ENCODE results near the gene ABCA12.

Gene ABCA12

GRCh38 chr2:215084080-215084479 lies 54.3 kb downstream of the ABCA12 start:
- TF ChIP-seq CTCF (conservative IDR thresholded peaks at IDR 0.05) (no peak), ZFX (IDR thresholded peaks at IDR 0.05) (no peak)
- H3K27ac ChIP-seq, result no peak overlapping the region

- TF ChIP-seq CTCF (conservative IDR thresholded peaks at IDR 0.05) (no peak), ZFX (IDR thresholded peaks at IDR 0.05) (no peak)
Observed at GRCh38 chr2:215083146-215083545, 55.3 kb downstream of the ABCA12 start.

GRCh38 chr2:215082446-215082845 lies 56.0 kb downstream of the ABCA12 start:
- no peak overlapping the region for H3K27ac ChIP-seq
- TF ChIP-seq CTCF (conservative IDR thresholded peaks at IDR 0.05) (no peak), ZFX (IDR thresholded peaks at IDR 0.05) (no peak)

More at GRCh38 chr2:215083146-215083545, 55.3 kb downstream of the ABCA12 start:
- H3K27ac ChIP-seq, result no peak overlapping the region

GRCh38 chr2:215080545-215080944 lies 57.9 kb downstream of the ABCA12 start:
- H3K27ac ChIP-seq, result no peak overlapping the region
- TF ChIP-seq CTCF (conservative IDR thresholded peaks at IDR 0.05), result no peak
- no peak for TF ChIP-seq ZFX (IDR thresholded peaks at IDR 0.05)

GRCh38 chr2:215071676-215072075 lies 66.8 kb downstream of the ABCA12 start:
- H3K27ac ChIP-seq, result no peak overlapping the region
- no peak for TF ChIP-seq ZFX (IDR thresholded peaks at IDR 0.05)
- TF ChIP-seq CTCF (conservative IDR thresholded peaks at IDR 0.05), result no peak

GRCh38 chr2:215068399-215068798 lies 70.0 kb downstream of the ABCA12 start:
- no peak for TF ChIP-seq CTCF (conservative IDR thresholded peaks at IDR 0.05)
- TF ChIP-seq ZFX (IDR thresholded peaks at IDR 0.05), result no peak
- no peak overlapping the region for H3K27ac ChIP-seq

GRCh38 chr2:215066124-215066523 lies 72.3 kb downstream of the ABCA12 start:
- TF ChIP-seq CTCF (conservative IDR thresholded peaks at IDR 0.05) (no peak), ZFX (IDR thresholded peaks at IDR 0.05) (no peak)
- H3K27ac ChIP-seq, result no peak overlapping the region

Data from C4-2B (cell line).